Breast epithelium (tissue), 3 donors: ENCODE results near the gene TIE1.

Experiments
- POLR2A ChIP-seq: fragments of 450-650 bp; IDR thresholded peaks from one replicate; pipeline ENCODE4 v1.6.1; 2016; ENCODE audit warnings: antibody characterized with exemption, mild to moderate bottlenecking, moderate library complexity
- TF ChIP-seq, protein P1 (sequence below), 3 donors: fragments of 450-650 bp; IDR thresholded peaks; one replicate each; pipeline ENCODE4 v1.5.1; 2016 to 2017; ENCODE audit warnings: antibody characterized with exemption in 3 of 3, mild to moderate bottlenecking in 3 of 3, moderate library complexity in 3 of 3

DNA sequence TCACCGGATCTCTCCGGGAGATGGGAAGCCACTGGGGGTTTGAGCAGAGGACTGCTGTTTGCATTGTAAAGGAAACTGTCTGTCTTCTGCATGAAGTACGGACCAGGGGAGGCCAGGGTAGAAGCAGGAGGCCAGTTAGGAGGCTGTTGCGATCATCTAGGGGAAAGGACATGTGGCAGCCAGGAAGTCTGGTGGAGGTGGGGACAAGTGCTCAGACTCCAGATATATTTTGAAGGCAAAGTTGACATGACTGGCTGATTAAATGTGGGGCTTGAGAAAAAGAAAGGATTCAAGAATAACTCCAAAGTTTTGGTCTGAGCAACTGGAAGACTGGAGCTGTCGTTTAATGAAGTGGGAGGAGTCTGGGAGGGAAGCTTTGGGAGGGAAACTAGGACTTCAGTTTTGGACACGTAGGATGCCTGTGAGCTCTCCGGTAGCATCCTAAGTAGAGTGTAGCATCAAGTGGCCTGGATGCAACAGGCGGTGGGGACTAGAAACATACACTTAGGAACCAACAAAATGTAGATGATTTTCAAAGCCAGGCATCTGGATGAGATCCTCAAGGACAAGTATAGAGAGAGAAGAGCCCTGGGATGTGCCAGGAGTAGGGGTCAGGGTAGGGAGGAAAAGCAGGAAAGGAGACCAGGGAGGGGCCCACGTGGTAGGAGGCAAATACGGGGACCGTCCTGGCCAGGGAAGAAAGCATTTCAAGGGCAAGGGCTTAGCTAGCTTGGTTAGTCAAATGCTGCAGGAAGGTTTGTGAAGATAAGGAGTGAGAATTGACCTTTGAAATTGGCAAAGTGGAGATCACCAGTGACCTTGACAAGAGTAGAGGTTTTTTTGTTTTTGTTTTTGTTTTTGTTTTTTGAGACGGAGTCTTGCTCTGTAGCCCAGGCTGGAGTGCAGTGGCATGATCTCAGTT, 11.7 kb upstream of the TIE1 start:
- TF ChIP-seq, protein P1, sequence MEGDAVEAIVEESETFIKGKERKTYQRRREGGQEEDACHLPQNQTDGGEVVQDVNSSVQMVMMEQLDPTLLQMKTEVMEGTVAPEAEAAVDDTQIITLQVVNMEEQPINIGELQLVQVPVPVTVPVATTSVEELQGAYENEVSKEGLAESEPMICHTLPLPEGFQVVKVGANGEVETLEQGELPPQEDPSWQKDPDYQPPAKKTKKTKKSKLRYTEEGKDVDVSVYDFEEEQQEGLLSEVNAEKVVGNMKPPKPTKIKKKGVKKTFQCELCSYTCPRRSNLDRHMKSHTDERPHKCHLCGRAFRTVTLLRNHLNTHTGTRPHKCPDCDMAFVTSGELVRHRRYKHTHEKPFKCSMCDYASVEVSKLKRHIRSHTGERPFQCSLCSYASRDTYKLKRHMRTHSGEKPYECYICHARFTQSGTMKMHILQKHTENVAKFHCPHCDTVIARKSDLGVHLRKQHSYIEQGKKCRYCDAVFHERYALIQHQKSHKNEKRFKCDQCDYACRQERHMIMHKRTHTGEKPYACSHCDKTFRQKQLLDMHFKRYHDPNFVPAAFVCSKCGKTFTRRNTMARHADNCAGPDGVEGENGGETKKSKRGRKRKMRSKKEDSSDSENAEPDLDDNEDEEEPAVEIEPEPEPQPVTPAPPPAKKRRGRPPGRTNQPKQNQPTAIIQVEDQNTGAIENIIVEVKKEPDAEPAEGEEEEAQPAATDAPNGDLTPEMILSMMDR (IDR thresholded peaks at IDR 0.05), result no peak
- TF ChIP-seq POLR2A, result no peak
